HCT116 (cell line): ENCODE measurements around the gene TMEM212.

ENCODE experiments used
- CBX3 ChIP-seq: IDR thresholded peaks from 2 replicates; pipeline ENCODE4 v1.6.1; 2012; ENCODE audit warnings: low read depth
- EGR1 ChIP-seq: IDR thresholded peaks from 2 replicates; pipeline ENCODE4 v1.6.1; 2012; ENCODE audit warnings: low read depth
- EZH2phosphoT487 ChIP-seq: fragments of 200-600 bp; IDR thresholded peaks from 2 replicates; pipeline ENCODE4 v1.6.1; 2018; ENCODE audit warnings: antibody characterized with exemption, borderline replicate concordance
- MAX ChIP-seq: IDR thresholded peaks from 2 replicates; pipeline ENCODE4 v1.6.1; 2012
- POLR2A ChIP-seq: IDR thresholded peaks from 2 replicates; pipeline ENCODE4 v1.7.0; 2011; ENCODE audit warnings: borderline replicate concordance; ENCODE audit not compliant: insufficient read depth, insufficient read length; ENCODE audit errors: extremely low read depth
- POLR2AphosphoS5 ChIP-seq: IDR thresholded peaks from 2 replicates; pipeline ENCODE4 v1.6.1; 2011; ENCODE audit warnings: mild to moderate bottlenecking, low read depth, low read length, moderate library complexity
- SIN3A ChIP-seq: IDR thresholded peaks from 2 replicates; pipeline ENCODE4 v1.6.1; 2012; ENCODE audit warnings: low read depth
- SRF ChIP-seq: IDR thresholded peaks from 2 replicates; pipeline ENCODE4 v1.6.1; 2012; ENCODE audit warnings: low read depth
- YY1 ChIP-seq: IDR thresholded peaks from 2 replicates; pipeline ENCODE4 v1.6.1; 2011; ENCODE audit warnings: low read length, low read depth, moderate library complexity, mild to moderate bottlenecking; ENCODE audit not compliant: insufficient replicate concordance; ENCODE audit errors: extremely low read depth
- ZFX ChIP-seq: fragments of 450-650 bp; IDR thresholded peaks from 2 replicates; pipeline ENCODE4 v1.6.1; 2017
- TF ChIP-seq, protein P1 (sequence below), 3 experiments: fragments of 200-600 bp in 1 of 3; sonication (generic) in 1 of 3; IDR thresholded peaks in 2 of 3; conservative IDR thresholded peaks in 1 of 3; 2 replicates each; pipeline ENCODE4 v1.5.1; 2012 to 2017; ENCODE audit warnings: low read depth in 2 of 3, low read length in 2 of 3, antibody characterized with exemption in 1 of 3, borderline replicate concordance in 1 of 3, control low read depth in 1 of 3, mild to moderate bottlenecking in 1 of 3, mixed read lengths in 1 of 3, mixed run types in 1 of 3, moderate library complexity in 1 of 3; ENCODE audit not compliant: insufficient read depth in 1 of 3
- TF ChIP-seq, protein P2 (sequence below): IDR thresholded peaks from 2 replicates; pipeline ENCODE4 v1.6.1; 2011; ENCODE audit warnings: mild to moderate bottlenecking, low read length, moderate library complexity; ENCODE audit not compliant: insufficient replicate concordance; ENCODE audit errors: extremely low read depth
- TF ChIP-seq, protein P3 (sequence below): IDR thresholded peaks from 2 replicates; pipeline ENCODE4 v1.6.1; 2012; ENCODE audit warnings: low read depth

GRCh38 chr3:171824824-171825221 lies 18.3 kb upstream of the TMEM212 start:
- TF ChIP-seq, protein P1, sequence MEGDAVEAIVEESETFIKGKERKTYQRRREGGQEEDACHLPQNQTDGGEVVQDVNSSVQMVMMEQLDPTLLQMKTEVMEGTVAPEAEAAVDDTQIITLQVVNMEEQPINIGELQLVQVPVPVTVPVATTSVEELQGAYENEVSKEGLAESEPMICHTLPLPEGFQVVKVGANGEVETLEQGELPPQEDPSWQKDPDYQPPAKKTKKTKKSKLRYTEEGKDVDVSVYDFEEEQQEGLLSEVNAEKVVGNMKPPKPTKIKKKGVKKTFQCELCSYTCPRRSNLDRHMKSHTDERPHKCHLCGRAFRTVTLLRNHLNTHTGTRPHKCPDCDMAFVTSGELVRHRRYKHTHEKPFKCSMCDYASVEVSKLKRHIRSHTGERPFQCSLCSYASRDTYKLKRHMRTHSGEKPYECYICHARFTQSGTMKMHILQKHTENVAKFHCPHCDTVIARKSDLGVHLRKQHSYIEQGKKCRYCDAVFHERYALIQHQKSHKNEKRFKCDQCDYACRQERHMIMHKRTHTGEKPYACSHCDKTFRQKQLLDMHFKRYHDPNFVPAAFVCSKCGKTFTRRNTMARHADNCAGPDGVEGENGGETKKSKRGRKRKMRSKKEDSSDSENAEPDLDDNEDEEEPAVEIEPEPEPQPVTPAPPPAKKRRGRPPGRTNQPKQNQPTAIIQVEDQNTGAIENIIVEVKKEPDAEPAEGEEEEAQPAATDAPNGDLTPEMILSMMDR (IDR thresholded peaks at IDR 0.05 in 2 of 3, conservative IDR thresholded peaks at IDR 0.05 in 1 of 3; ENCODE audit: borderline replicate concordance in 1 of 3, insufficient read depth in 1 of 3, low read depth in 2 of 3, low read length in 2 of 3), result no peak
- TF ChIP-seq, protein P2, sequence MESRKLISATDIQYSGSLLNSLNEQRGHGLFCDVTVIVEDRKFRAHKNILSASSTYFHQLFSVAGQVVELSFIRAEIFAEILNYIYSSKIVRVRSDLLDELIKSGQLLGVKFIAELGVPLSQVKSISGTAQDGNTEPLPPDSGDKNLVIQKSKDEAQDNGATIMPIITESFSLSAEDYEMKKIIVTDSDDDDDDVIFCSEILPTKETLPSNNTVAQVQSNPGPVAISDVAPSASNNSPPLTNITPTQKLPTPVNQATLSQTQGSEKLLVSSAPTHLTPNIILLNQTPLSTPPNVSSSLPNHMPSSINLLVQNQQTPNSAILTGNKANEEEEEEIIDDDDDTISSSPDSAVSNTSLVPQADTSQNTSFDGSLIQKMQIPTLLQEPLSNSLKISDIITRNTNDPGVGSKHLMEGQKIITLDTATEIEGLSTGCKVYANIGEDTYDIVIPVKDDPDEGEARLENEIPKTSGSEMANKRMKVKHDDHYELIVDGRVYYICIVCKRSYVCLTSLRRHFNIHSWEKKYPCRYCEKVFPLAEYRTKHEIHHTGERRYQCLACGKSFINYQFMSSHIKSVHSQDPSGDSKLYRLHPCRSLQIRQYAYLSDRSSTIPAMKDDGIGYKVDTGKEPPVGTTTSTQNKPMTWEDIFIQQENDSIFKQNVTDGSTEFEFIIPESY, result no peak
- TF ChIP-seq EZH2phosphoT487, result no peak
- no peak for TF ChIP-seq POLR2A
- no peak for TF ChIP-seq SIN3A
- TF ChIP-seq CBX3, result no peak
- TF ChIP-seq, protein P3, sequence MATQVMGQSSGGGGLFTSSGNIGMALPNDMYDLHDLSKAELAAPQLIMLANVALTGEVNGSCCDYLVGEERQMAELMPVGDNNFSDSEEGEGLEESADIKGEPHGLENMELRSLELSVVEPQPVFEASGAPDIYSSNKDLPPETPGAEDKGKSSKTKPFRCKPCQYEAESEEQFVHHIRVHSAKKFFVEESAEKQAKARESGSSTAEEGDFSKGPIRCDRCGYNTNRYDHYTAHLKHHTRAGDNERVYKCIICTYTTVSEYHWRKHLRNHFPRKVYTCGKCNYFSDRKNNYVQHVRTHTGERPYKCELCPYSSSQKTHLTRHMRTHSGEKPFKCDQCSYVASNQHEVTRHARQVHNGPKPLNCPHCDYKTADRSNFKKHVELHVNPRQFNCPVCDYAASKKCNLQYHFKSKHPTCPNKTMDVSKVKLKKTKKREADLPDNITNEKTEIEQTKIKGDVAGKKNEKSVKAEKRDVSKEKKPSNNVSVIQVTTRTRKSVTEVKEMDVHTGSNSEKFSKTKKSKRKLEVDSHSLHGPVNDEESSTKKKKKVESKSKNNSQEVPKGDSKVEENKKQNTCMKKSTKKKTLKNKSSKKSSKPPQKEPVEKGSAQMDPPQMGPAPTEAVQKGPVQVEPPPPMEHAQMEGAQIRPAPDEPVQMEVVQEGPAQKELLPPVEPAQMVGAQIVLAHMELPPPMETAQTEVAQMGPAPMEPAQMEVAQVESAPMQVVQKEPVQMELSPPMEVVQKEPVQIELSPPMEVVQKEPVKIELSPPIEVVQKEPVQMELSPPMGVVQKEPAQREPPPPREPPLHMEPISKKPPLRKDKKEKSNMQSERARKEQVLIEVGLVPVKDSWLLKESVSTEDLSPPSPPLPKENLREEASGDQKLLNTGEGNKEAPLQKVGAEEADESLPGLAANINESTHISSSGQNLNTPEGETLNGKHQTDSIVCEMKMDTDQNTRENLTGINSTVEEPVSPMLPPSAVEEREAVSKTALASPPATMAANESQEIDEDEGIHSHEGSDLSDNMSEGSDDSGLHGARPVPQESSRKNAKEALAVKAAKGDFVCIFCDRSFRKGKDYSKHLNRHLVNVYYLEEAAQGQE, result no peak
- no peak for TF ChIP-seq ZFX
- TF ChIP-seq MAX, result no peak
- TF ChIP-seq SRF, result no peak
- no peak for TF ChIP-seq YY1
- no peak for TF ChIP-seq EGR1
- TF ChIP-seq POLR2AphosphoS5, result no peak
